Ecto neural progenitor cell (in vitro differentiated cells): ENCODE measurements around the gene PAPLN.
A peak's percentile ranks its signal among the peaks of the same experiment; 100 is the strongest.

Experiments used
- DNase-seq: peaks from one replicate; pipeline ENCODE4 v3.0.0-alpha.2; 2018; ENCODE audit warnings: low spot score

The PAPLN gene

GRCh38 chr14:73230051-73230450 is 7.3 kb upstream of the PAPLN start:
- DNase-seq: no peak

GRCh38 chr14:73231981-73232851 is 5.1 kb upstream of the PAPLN start:
- peak; percentile 72 for DNase-seq

- peak; percentile 42 for DNase-seq
Observed at GRCh38 chr14:73232984-73233383, 4.3 kb upstream of the PAPLN start.

DNA sequence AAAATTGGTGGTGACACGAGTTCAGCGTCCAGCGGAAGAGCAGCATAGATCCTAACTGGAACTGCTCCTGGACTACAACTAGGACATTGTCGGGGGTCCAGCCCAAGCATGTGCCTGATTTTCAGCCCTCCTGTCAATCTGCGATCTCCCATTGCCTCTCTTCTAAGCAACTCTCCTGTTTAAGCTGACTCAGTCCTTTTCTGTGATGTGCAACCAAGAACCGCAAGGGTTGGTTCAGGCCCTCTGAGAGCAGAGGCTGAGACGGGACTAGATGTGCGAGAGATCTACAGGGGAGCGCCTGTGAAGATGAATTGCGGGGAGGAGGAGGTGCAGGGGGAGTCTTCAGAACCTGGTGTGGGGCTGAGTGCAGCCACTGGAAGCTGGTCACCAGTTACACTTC is 3.7 kb upstream of the PAPLN start:
- DNase-seq: peak; percentile 40

GRCh38 chr14:73234029-73234428 is 3.3 kb upstream of the PAPLN start:
- DNase-seq: no peak

DNA sequence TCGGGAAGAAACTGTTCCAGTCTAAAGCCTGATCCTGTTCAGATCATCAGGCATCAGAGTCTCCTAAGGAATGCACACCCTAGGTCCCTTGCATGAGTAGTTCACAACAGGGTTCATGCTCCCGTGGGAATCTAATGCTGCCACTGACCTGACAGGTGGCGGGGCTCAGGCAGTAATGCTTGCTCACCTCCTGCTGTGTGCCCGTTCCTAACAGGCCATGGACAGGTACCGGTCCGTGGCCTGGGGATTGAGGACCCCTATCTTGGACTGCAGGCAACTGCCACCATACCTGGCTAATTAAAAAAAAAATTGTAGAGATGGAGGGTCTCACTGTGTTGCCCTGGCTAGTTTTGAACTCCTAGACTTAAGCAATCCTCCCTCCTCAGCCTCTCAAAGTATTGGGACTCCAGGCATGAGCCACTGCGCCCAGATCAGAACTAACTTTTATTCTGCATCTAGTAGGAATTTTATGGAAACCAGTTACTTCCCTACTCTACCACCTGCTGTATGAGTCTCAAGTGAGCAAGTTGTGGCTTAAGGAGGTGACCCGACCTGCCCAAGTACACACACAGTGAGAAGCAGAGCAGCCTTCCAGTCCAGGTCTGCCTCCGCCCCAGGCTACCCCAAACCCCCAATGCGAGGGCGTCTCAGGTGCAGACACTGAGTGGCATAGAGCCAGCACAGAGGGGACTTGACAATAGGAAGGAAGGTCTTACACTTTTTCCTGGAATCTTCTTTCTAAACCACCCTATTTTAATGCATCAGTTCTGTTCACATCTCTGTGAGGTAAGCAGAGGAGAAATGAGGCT is 2.5 kb upstream of the PAPLN start:
- DNase-seq: peak; percentile 46

DNA sequence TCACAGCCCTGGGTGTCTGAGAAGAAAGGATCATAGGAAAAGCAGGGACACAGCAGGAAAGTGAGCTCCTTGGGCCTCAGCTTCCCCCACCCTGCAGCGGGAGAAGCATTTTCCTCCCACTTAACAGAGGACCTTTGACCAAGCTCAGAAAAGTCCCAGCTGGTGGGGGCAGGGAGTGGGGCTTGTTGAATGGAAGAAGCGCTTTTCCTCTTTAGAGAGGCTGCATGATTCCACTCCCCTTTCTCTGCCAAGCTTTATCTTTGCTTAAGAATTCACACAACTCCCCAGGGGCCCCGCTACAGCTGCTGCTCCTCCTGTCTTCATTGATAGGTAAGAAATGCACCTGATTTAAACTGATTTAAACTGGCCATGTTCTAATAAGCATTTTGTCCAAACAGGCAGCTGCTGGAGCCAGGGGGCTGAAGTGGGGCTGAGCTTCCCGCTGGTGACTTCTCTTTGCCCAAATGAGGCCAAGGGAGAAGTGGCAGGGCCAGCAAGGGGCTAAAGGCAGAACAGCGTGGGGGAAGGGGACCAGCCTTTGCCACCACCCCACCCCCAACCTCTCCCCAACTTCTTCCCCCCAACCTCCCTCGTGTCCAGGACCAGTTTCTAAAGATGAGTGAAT is 1.7 kb upstream of the PAPLN start:
- DNase-seq: peak; percentile 71

- DNase-seq: peak; percentile 55
Observed at GRCh38 chr14:73236157-73236556, 1.1 kb upstream of the PAPLN start.

- no peak for DNase-seq
Observed at GRCh38 chr14:73236752-73237218, 521 bp upstream of the PAPLN start.

GRCh38 chr14:73237786-73238423 is 599 bp downstream of the PAPLN start:
- peak; percentile 70 for DNase-seq

DNA sequence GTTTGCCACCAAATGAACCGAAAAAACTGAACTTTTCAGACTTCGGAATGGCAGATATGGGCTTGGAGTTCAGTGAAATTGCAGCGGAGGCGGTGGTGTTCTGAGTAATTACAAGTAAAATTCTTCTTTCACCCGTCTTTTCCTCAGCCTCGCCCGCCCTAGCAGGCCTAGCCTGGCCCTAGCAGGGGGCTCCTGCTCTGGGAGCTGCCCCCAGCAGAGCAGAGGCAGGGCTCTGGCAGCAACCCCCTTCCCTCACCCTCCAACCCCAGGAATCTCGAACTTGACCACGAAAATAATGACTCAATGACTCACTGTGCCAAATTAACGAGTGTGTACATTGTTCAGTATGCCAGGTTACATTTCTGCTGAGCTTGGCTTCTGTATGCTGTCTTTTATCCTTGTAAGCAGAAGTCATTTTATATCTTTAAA is 1.1 kb downstream of the PAPLN start:
- no peak for DNase-seq

GRCh38 chr14:73238941-73239340 is 1.6 kb downstream of the PAPLN start:
- peak; percentile 45 for DNase-seq

GRCh38 chr14:73239393-73240241 is 2.3 kb downstream of the PAPLN start:
- DNase-seq: peak; percentile 69

GRCh38 chr14:73240816-73241480 is 3.6 kb downstream of the PAPLN start:
- no peak for DNase-seq

DNA sequence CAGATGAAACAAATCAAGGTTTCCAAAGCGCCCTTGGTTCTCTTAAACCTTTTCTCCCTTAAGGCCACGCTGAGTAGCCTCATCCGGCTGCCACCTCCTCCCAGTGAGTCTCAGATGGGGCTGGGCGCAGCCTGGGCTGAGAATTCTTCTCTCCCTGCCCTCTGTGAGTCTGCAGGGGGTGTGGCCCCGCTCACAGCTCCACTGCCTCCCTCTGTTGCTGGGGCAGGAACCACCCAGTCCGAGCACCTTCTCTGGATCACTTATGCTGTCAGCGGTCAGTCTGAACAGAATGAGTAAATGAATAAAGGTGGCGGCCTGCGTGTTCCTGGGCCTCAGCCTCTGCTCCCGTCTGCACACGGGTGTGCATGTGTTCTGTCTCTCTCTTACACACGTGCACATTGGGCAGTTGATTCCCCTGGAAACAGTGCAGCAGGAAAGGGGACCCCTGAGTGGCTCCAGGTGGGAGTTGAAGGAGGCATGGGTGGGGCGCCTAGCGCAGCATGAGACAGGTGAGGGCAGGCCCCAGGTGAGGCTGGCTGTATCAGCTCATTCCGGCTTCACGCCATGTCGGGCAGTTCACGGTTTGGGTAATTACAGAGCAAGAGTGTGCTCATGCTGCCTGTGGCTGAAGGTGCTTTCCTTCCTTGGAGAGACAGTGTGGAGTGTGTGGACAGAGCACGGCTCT is 4.3 kb downstream of the PAPLN start:
- no peak for DNase-seq

- no peak for DNase-seq
Observed at GRCh38 chr14:73242357-73242901, 5.1 kb downstream of the PAPLN start.

GRCh38 chr14:73243341-73243740 is 6.0 kb downstream of the PAPLN start:
- DNase-seq: no peak

DNA sequence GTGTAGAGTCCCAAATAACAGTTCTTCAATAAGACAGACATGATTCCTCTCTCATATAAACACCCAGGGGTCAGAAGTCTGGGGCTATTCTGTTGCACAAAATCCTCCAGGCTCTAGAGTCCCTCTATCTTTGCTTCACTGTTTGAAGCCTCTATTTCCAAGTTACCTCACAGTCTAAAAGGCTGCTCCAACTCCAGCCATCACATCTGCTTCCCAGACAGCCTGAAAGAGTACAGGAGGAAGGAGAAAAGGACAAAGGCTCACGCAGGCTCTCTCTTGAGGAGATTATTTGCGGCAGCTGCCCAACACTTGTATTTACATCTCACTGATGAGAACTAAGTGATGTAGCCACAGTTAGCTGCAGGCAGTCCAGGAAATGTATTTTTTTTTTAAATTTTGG is 6.4 kb downstream of the PAPLN start:
- no peak for DNase-seq

DNA sequence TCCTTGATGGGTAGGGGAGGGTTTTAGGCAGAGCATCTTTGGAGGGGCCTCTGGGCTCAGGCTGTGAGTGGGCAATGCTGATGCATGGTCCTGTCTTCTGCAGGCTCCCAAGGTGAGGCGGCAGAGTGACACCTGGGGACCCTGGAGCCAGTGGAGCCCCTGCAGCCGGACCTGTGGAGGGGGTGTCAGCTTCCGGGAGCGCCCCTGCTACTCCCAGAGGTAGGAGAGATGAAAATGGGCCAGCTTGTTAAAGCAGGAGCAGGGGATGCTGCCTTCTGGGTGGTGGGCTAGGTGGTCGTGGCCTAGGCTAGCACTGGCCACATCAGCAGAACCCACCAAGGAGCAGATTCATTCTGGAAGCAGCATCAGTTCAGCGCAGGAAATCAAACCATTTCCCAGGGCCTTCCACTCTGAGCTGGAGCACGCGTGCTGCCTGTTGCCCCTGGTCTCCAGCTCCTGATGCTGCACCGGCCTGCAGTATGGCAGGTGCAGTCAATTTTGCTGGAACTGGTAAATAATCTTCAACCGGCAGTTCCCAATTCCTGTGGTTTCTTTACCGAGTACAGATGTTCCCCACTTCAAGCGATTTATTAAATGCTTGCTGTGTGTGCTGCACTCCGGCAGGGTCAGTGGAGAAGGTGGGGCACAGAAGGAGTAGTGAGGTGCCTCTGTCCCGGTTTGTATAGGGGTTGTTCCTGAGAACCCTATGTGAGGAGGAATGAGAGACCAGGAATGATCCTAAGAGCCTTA is 7.4 kb downstream of the PAPLN start:
- no peak for DNase-seq
